ENCODE measurements around the gene RSPH6A.

- no peak for TF ChIP-seq CTCF (IDR thresholded peaks at IDR 0.05)
- no peak for TF ChIP-seq POLR2A (IDR thresholded peaks at IDR 0.05)
These were observed 50.0 kb downstream of the RSPH6A start for GRCh38 chr19:45764945-45765701.

Data from lower leg skin (tissue), 3 donors.